OCI-M2 (cell line): ENCODE results near the gene LYRM7.
"Not testable (repeated sequence)": the region's sequence is repeated elsewhere in the genome, so short reads cannot be mapped to it uniquely, and the experiment has no call there.

Source experiments
- DNase-seq: peaks from one replicate; lab custom pipeline; 2025; ENCODE audit not compliant: unreplicated experiment; lab: John Stamatoyannopoulos, UW

Gene LYRM7

GRCh38 chr5:131218392-131218791 lies 47.6 kb downstream of the LYRM7 start:
- DNase-seq = no peak

GRCh38 chr5:131220566-131220965 lies 49.8 kb downstream of the LYRM7 start:
- DNase-seq = no peak

GRCh38 chr5:131221008-131221703 lies 50.4 kb downstream of the LYRM7 start:
- no peak for DNase-seq

- DNase-seq = no peak
Measured at GRCh38 chr5:131221888-131222287, 51.1 kb downstream of the LYRM7 start.

- no peak for DNase-seq
Measured at GRCh38 chr5:131222731-131223130, 52.0 kb downstream of the LYRM7 start.

GRCh38 chr5:131223751-131224386 lies 53.1 kb downstream of the LYRM7 start:
- DNase-seq = no peak

GRCh38 chr5:131224387-131225201 lies 53.9 kb downstream of the LYRM7 start:
- DNase-seq = no peak

- DNase-seq = no peak
Measured at GRCh38 chr5:131225282-131225974, 54.7 kb downstream of the LYRM7 start.

GRCh38 chr5:131226899-131227298 lies 56.2 kb downstream of the LYRM7 start:
- DNase-seq = no peak

GRCh38 chr5:131228646-131229045 lies 57.9 kb downstream of the LYRM7 start:
- DNase-seq = no peak

- no peak for DNase-seq
Measured at GRCh38 chr5:131229623-131230022, 58.9 kb downstream of the LYRM7 start.

GRCh38 chr5:131230406-131230805 lies 59.7 kb downstream of the LYRM7 start:
- no peak for DNase-seq

GRCh38 chr5:131239686-131240085 lies 68.9 kb downstream of the LYRM7 start:
- DNase-seq = no peak

- DNase-seq = no peak
Measured at GRCh38 chr5:131242728-131243255, 72.0 kb downstream of the LYRM7 start.

GRCh38 chr5:131245312-131245711 lies 74.6 kb downstream of the LYRM7 start:
- DNase-seq = no peak

GRCh38 chr5:131245948-131246347 lies 75.2 kb downstream of the LYRM7 start:
- DNase-seq = no peak

- DNase-seq = no peak
Measured at GRCh38 chr5:131246504-131246903, 75.8 kb downstream of the LYRM7 start.

GRCh38 chr5:131250751-131251475 lies 80.2 kb downstream of the LYRM7 start:
- no peak for DNase-seq

- no peak for DNase-seq
Measured at GRCh38 chr5:131252824-131253171, 82.1 kb downstream of the LYRM7 start.

- DNase-seq = not testable (repeated sequence)
Measured at GRCh38 chr5:131254025-131254424, 83.3 kb downstream of the LYRM7 start.

GRCh38 chr5:131254741-131255140 lies 84.0 kb downstream of the LYRM7 start:
- no peak for DNase-seq
